Measurements from ENCODE around the gene SIL1. TPM values are rescaled to one million over a fixed set of nuclear protein-coding genes. Genes with fewer than 3 reads are reported as not detected.
"Not testable (repeated sequence)": the region's sequence is repeated elsewhere in the genome, so short reads cannot be mapped to it uniquely, and the experiment has no call there.

The SIL1 gene
- total RNA-seq, 1 donor from 2014 or later = 32.3 TPM

DNA sequence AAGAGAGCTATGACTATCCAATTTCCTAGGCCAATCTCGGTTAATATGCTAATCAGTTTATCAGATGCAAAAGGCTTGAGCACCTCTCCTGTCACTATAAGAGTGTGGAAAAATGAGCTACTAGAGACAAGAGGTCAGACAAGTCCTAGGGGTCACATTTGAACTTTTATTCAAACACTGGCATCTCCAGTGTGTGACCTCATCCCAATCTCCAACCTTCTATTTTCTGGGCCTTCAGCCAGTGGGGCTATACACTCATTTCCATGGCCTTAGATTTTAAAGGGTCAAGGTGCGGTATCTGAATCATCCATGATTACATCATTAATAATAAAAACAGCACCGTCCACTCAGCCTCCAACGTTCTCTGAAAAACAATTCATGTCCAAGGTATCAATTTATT, 183.4 kb downstream of the SIL1 start:
- TF ChIP-seq, protein P1, sequence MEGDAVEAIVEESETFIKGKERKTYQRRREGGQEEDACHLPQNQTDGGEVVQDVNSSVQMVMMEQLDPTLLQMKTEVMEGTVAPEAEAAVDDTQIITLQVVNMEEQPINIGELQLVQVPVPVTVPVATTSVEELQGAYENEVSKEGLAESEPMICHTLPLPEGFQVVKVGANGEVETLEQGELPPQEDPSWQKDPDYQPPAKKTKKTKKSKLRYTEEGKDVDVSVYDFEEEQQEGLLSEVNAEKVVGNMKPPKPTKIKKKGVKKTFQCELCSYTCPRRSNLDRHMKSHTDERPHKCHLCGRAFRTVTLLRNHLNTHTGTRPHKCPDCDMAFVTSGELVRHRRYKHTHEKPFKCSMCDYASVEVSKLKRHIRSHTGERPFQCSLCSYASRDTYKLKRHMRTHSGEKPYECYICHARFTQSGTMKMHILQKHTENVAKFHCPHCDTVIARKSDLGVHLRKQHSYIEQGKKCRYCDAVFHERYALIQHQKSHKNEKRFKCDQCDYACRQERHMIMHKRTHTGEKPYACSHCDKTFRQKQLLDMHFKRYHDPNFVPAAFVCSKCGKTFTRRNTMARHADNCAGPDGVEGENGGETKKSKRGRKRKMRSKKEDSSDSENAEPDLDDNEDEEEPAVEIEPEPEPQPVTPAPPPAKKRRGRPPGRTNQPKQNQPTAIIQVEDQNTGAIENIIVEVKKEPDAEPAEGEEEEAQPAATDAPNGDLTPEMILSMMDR (conservative IDR thresholded peaks at IDR 0.05; ENCODE audit: low read depth, low read length) = no peak
- H3K4me3 ChIP-seq (ENCODE audit: low read depth, low read length) = no peak overlapping the region
- DNase-seq (ENCODE audit: low read depth) = peak; percentile 30

DNA sequence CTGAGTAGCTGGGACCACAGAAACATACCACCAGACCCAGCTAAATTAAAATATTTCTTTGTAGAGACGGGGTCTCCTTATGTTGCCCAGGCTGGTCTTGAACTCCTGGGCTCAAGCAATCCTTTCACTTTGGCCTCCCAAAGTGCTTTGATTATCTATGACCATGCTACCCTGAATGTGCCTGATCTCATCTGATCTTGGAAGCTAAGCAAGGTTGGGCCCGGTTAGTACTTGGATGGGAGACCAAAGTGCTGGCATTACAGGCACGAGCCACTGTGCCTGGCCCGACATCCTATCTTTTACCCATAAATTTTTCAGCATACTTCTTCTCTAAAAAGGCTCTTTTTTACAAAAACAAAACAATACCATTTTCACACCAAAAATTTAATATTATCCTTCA, 186.0 kb downstream of the SIL1 start:
- no peak overlapping the region for H3K4me3 ChIP-seq (ENCODE audit: low read depth, low read length)
- DNase-seq (ENCODE audit: low read depth) = no peak
- TF ChIP-seq, protein P1 (conservative IDR thresholded peaks at IDR 0.05; ENCODE audit: low read depth, low read length) = no peak

DNA sequence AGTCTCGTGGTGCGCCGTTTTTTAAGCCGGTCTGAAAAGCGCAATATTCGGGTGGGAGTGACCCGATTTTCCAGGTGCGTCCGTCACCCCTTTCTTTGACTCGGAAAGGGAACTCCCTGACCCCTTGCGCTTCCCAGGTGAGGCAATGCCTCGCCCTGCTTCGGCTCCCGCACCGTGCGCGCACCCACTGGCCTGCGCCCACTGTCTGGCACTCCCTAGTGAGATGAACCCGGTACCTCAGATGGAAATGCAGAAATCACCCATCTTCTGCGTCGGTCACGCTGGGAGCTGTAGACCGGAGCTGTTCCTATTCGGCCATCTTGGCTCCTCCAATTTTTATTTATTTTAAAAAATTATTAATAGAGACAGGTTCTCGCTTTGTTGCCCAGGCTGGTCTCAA, 187.0 kb downstream of the SIL1 start:
- not testable (repeated sequence) for H3K4me3 ChIP-seq (ENCODE audit: low read depth, low read length); DNase-seq (ENCODE audit: low read depth)

DNA sequence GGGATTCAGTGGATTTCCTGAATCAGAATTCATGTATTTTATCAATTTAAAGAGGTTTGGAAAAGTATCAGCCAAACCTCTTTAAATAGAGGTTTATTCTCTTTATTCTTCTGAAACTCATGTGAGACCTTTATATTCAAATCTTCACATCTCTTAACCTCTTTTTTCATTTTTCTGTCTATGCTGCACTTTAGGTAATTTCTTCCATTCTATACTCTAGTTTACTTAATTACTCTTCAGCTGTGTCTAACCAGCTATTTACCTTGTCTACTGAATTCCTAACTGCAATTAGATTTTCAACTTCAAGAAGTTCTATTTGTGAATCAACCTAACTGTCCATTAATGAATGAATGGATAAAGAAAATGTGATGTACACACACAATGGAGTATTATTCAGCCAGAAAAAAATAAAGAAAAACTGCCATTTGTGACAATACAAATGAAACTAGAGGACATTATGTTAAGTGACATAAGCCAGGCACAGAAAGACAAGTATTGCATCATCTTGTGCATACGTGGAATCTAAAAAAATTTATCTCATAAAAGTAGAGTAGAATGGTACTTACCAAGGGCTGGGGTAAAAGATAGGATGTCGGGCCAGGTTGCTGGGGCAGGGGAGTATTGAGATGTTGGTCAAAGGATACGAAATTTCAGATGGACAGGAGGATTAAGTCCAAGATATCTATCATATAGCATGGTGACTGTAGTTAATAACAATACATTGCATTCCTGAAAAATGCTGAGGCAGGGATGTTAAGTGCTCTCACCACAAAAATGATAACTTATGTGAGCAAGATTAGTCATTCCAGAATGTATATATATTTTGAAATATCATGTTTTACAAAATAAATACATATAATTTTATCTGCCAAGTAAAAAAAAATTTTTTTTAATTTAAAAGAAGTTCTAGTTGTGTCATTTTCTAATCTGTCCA, 193.5 kb downstream of the SIL1 start:
- no peak for DNase-seq (ENCODE audit: low read depth)
- TF ChIP-seq, protein P1 (conservative IDR thresholded peaks at IDR 0.05; ENCODE audit: low read depth, low read length) = no peak
- no peak overlapping the region for H3K4me3 ChIP-seq (ENCODE audit: low read depth, low read length)

DNA sequence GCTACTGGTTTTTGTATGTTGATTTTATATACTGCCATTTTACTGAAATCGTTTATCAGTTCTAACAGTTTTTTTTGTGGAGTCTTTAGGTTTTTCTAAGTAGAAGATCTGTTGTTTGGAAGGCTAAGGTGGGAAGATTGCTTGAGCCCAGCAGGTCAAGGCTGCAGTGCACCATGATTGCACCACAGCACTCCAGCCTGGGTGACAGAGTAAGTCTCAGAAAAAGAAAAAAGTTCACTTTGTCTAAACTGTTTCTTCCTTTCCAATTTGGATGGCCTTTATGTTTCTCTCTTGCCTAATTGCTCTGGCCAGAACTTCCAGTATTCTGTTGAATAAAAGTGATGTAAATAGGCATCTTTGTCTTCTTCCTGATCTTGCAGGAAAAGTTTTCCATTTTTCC, 198.5 kb downstream of the SIL1 start:
- H3K4me3 ChIP-seq (ENCODE audit: low read depth, low read length) = no peak overlapping the region
- no peak for DNase-seq (ENCODE audit: low read depth)
- TF ChIP-seq, protein P1 (conservative IDR thresholded peaks at IDR 0.05; ENCODE audit: low read depth, low read length) = no peak

DNA sequence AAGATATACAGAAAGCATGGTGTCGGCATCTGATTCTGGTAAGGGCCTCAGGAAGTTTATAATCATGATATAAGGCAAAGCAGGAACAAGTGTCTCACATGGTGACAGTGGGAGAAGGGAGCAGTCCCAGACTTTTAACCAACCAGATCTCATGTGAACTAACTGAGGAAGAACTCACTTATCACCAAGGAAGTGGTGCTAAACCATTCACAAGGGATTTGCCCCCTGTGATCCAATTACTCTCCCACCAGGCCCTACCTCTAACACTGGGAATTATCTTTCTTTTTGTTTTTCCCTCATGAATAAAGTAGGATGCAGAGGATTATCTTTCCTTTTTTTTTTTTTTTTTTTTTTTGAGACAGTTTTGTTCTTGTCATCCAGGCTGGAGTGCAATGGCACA, 199.6 kb downstream of the SIL1 start:
- TF ChIP-seq, protein P1 (conservative IDR thresholded peaks at IDR 0.05; ENCODE audit: low read depth, low read length) = no peak
- H3K4me3 ChIP-seq (ENCODE audit: low read depth, low read length) = no peak overlapping the region
- DNase-seq (ENCODE audit: low read depth) = no peak

DNA sequence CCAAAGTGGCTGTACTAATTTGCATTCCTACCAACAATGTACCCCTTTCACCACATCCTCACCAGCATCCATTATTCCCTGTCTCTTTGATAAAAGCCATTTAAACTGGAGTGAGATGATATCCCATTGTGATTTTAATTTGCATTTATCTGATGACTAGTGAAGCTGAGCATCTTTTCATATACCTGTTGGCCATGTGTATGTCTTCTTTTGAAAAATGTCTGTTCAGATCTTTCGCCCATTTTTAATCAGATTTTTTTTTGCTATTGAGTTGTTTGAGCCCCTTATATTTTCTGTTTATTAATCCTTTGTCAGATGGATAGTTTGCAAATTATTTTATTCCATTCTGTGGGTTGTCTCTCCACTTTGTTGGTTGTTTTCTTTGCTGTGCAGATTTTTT, 202.0 kb downstream of the SIL1 start:
- TF ChIP-seq, protein P1 (conservative IDR thresholded peaks at IDR 0.05; ENCODE audit: low read depth, low read length) = no peak
- H3K4me3 ChIP-seq (ENCODE audit: low read depth, low read length) = no peak overlapping the region
- no peak for DNase-seq (ENCODE audit: low read depth)

All from epithelial cell of proximal tubule (primary cell).